Hepatocyte (in vitro differentiated cells): ENCODE data around the gene HHATL. TPM values are rescaled to one million over a fixed set of nuclear protein-coding genes. Genes with fewer than 3 reads are reported as not detected.

Source experiments
- DNase-seq: peaks from one replicate; pipeline ENCODE4 v3.0.0-alpha.2; 2016; ENCODE audit warnings: low spot score
- H2AFZ ChIP-seq: fragments of 200-600 bp; sonication (generic); 2 replicates; pipeline ENCODE4 v1.6.0; 2016; ENCODE audit warnings: antibody characterized with exemption, mild to moderate bottlenecking
- H3K27ac ChIP-seq: fragments of 200-600 bp; sonication (generic); 2 replicates; pipeline ENCODE4 v1.5.1; 2016; ENCODE audit warnings: mild to moderate bottlenecking
- H3K27me3 ChIP-seq: fragments of 200-600 bp; sonication (generic); 2 replicates; pipeline ENCODE4 v1.6.1; 2016
- H3K36me3 ChIP-seq: fragments of 200-600 bp; sonication (generic); replicated peaks from 2 replicates; pipeline ENCODE4 v1.5.1; 2016; ENCODE audit warnings: low read depth; ENCODE audit not compliant: insufficient read depth
- H3K4me1 ChIP-seq: fragments of 200-600 bp; sonication (generic); 2 replicates; pipeline ENCODE4 v1.5.1; 2016; ENCODE audit warnings: mild to moderate bottlenecking, moderate library complexity; ENCODE audit not compliant: insufficient read depth
- H3K4me2 ChIP-seq: fragments of 200-600 bp; sonication (generic); 2 replicates; pipeline ENCODE4 v1.6.0; 2016
- H3K4me3 ChIP-seq: fragments of 200-600 bp; sonication (generic); 2 replicates; pipeline ENCODE4 v1.5.1; 2016; ENCODE audit warnings: mild to moderate bottlenecking
- H3K79me2 ChIP-seq: fragments of 200-600 bp; sonication (generic); 2 replicates; pipeline ENCODE4 v1.6.0; 2017; ENCODE audit warnings: mild to moderate bottlenecking
- H3K9me2 ChIP-seq: fragments of 200-600 bp; sonication (generic); replicated peaks from 2 replicates; pipeline ENCODE4 v1.6.0; 2017; ENCODE audit warnings: mild to moderate bottlenecking; ENCODE audit not compliant: insufficient read depth
- H3K9me3 ChIP-seq: fragments of 200-600 bp; sonication (generic); 2 replicates; pipeline ENCODE4 v1.5.1; 2016; ENCODE audit warnings: low read depth, mild to moderate bottlenecking
- H4K20me1 ChIP-seq: fragments of 200-600 bp; sonication (generic); 2 replicates; pipeline ENCODE4 v1.6.0; 2016; ENCODE audit warnings: mild to moderate bottlenecking; ENCODE audit not compliant: insufficient read depth, poor library complexity, severe bottlenecking
- CTCF ChIP-seq: fragments of 200-600 bp; sonication (generic); IDR thresholded peaks from 2 replicates; pipeline ENCODE4 v1.5.1; 2016; ENCODE audit warnings: antibody characterized with exemption, mild to moderate bottlenecking; ENCODE audit not compliant: poor library complexity
- EZH2 ChIP-seq: fragments of 200-600 bp; sonication (generic); IDR thresholded peaks from 2 replicates; pipeline ENCODE4 v1.6.1; 2016; ENCODE audit warnings: antibody characterized with exemption, mild to moderate bottlenecking, borderline replicate concordance
- EZH2phosphoT487 ChIP-seq: fragments of 200-600 bp; sonication (generic); IDR thresholded peaks from one replicate; pipeline ENCODE4 v1.6.1; 2018; ENCODE audit warnings: antibody characterized with exemption, mild to moderate bottlenecking, low read depth, moderate library complexity; ENCODE audit not compliant: unreplicated experiment, severe bottlenecking
- WGBS: methylation state at CpG from one replicate; pipeline ENCODE4 v1.1.6; 2016; ENCODE audit warnings: low lambda C conversion rate; ENCODE audit errors: missing lambda C conversion rate; 5-methylcytosine and 5-hydroxymethylcytosine counted together
- polyA plus RNA-seq: library from polyadenylated mRNA; unstranded; fragments of >200 nt; fragmentation: Nextera tagmentation; extraction: Ambion mirVana; gene quantifications from 2 replicates; pipeline ENCODE4 v1.2.1, GENCODE V29; 2016
- total RNA-seq: library from RNA; depleted of rRNA; stranded (reverse); fragments of >200 nt; gene quantifications from 2 replicates; pipeline ENCODE4 v1.2.3, GENCODE V29; 2014

The HHATL gene
- total and polyA plus RNA-seq, 2 experiments from 2014 or later, result not detected

GRCh38 chr3:42739401-42740158, 37.0 kb upstream of the HHATL start:
- Histone ChIP-seq H3K79me2 (no peaks in the 10 kb centered on the region), H4K20me1 (no peaks in the 10 kb centered on the region), H3K36me3 (no peaks in the 10 kb centered on the region), H3K4me3 (no peak overlapping the region), H3K9me2 (no peaks in the 10 kb centered on the region), H3K27ac (no peak overlapping the region), H3K27me3 (no peaks in the 10 kb centered on the region), H3K4me2 (no peak overlapping the region), H3K9me3 (no peaks in the 10 kb centered on the region), H3K4me1 (no peaks in the 10 kb centered on the region), H2AFZ (no peak overlapping the region)
- 93% methylated on average over 12 of the region's 12 CpGs for WGBS
- DNase-seq, result no peak
- no peak for TF ChIP-seq CTCF
- no peak for TF ChIP-seq EZH2
- TF ChIP-seq EZH2phosphoT487, result no peak

GRCh38 chr3:42736531-42736930, 33.9 kb upstream of the HHATL start:
- no peak overlapping the region for H3K4me3 ChIP-seq
- no peaks in the 10 kb centered on the region for H3K9me2 ChIP-seq
- DNase-seq, result no peak
- no peaks in the 10 kb centered on the region for H3K36me3 ChIP-seq
- no peaks in the 10 kb centered on the region for H3K79me2 ChIP-seq
- TF ChIP-seq CTCF (no peak), EZH2phosphoT487 (no peak), EZH2 (no peak)
- H3K9me3 ChIP-seq, result no peaks in the 10 kb centered on the region
- no peaks in the 10 kb centered on the region for H3K4me1 ChIP-seq
- H2AFZ ChIP-seq, result no peak overlapping the region
- no peaks in the 10 kb centered on the region for H4K20me1 ChIP-seq
- no peak overlapping the region for H3K27ac ChIP-seq
- WGBS, result 92% methylated on average over 6 of the region's 6 CpGs
- H3K27me3 ChIP-seq, result no peaks in the 10 kb centered on the region
- no peak overlapping the region for H3K4me2 ChIP-seq

- Histone ChIP-seq H3K36me3 (no peaks in the 10 kb centered on the region), H3K79me2 (no peaks in the 10 kb centered on the region), H3K4me3 (no peak overlapping the region), H2AFZ (no peak overlapping the region), H3K27me3 (no peaks in the 10 kb centered on the region), H4K20me1 (no peaks in the 10 kb centered on the region), H3K4me2 (no peak overlapping the region), H3K9me3 (no peaks in the 10 kb centered on the region), H3K9me2 (no peaks in the 10 kb centered on the region), H3K4me1 (no peaks in the 10 kb centered on the region), H3K27ac (no peak overlapping the region)
- no peak for DNase-seq
- WGBS, result 22% methylated on average over 1 of the region's 1 CpG
- TF ChIP-seq EZH2phosphoT487 (no peak), EZH2 (no peak), CTCF (no peak)
Measured at GRCh38 chr3:42736081-42736480, 33.5 kb upstream of the HHATL start.
